Measurements from ENCODE around the gene ACOXL.

The ACOXL gene

GRCh38 chr2:111154758-111155157, 422.4 kb downstream of the ACOXL start:
- no peak for DNase-seq (ENCODE audit: low read depth in 3 of 3, low spot score in 1 of 3)

- no peak for DNase-seq (ENCODE audit: low read depth in 3 of 3, low spot score in 1 of 3)
Measured at GRCh38 chr2:111155610-111156009, 423.2 kb downstream of the ACOXL start.

GRCh38 chr2:111156529-111156928, 424.2 kb downstream of the ACOXL start:
- no peak for DNase-seq (ENCODE audit: low read depth in 3 of 3, low spot score in 1 of 3)

- no peak for DNase-seq (ENCODE audit: low read depth in 3 of 3, low spot score in 1 of 3)
Measured at GRCh38 chr2:111157071-111157661, 424.8 kb downstream of the ACOXL start.

GRCh38 chr2:111157798-111158197, 425.4 kb downstream of the ACOXL start:
- no peak for DNase-seq (ENCODE audit: low read depth in 3 of 3, low spot score in 1 of 3)

GRCh38 chr2:111159641-111160040, 427.3 kb downstream of the ACOXL start:
- no peak for DNase-seq (ENCODE audit: low read depth in 3 of 3, low spot score in 1 of 3)

- DNase-seq (ENCODE audit: low read depth in 3 of 3, low spot score in 1 of 3): no peak
Measured at GRCh38 chr2:111160758-111161157, 428.4 kb downstream of the ACOXL start.

- DNase-seq (ENCODE audit: low read depth in 3 of 3, low spot score in 1 of 3): no peak
Measured at GRCh38 chr2:111161971-111162370, 429.6 kb downstream of the ACOXL start.

- DNase-seq (ENCODE audit: low read depth in 3 of 3, low spot score in 1 of 3): no peak
Measured at GRCh38 chr2:111162718-111163331, 430.5 kb downstream of the ACOXL start.

GRCh38 chr2:111164078-111164477, 431.7 kb downstream of the ACOXL start:
- no peak for DNase-seq (ENCODE audit: low read depth in 3 of 3, low spot score in 1 of 3)

- DNase-seq (ENCODE audit: low read depth in 3 of 3, low spot score in 1 of 3): no peak
Measured at GRCh38 chr2:111165084-111165483, 432.7 kb downstream of the ACOXL start.

- no peak for DNase-seq (ENCODE audit: low read depth in 3 of 3, low spot score in 1 of 3)
Measured at GRCh38 chr2:111166115-111166514, 433.7 kb downstream of the ACOXL start.

GRCh38 chr2:111167076-111167862, 434.9 kb downstream of the ACOXL start:
- DNase-seq (ENCODE audit: low read depth in 3 of 3, low spot score in 1 of 3): no peak

- DNase-seq (ENCODE audit: low read depth in 3 of 3, low spot score in 1 of 3): no peak
Measured at GRCh38 chr2:111167863-111168162, 435.4 kb downstream of the ACOXL start.

Data from stimulated activated CD4-positive, alpha-beta T cell treated with anti-CD3 and anti-CD28 coated beads, TNF-alpha, amount 100 ng/mL, for 1 hour (primary cell).